GM12878 (cell line): ENCODE measurements around the gene RECQL5. TPM values are rescaled to one million over a fixed set of nuclear protein-coding genes. Genes with fewer than 3 reads are reported as not detected.

Source experiments
- BCL11A ChIP-seq: IDR thresholded peaks from 2 replicates; pipeline ENCODE4 v1.6.1; 2011; ENCODE audit warnings: low read depth, low read length
- BHLHE40 ChIP-seq, 2 experiments: fragments of 450-650 bp in 1 of 2; IDR thresholded peaks; 2 replicates each; pipeline ENCODE4 v1.6.1; 2011 to 2017; ENCODE audit warnings: low read depth in 2 of 2, borderline replicate concordance in 1 of 2, improper control_type of control experiment in 1 of 2, low read length in 1 of 2, mild to moderate bottlenecking in 1 of 2
- CHD4 ChIP-seq: fragments of 200-600 bp; sonication (generic); IDR thresholded peaks from 2 replicates; pipeline ENCODE4 v1.6.1; 2016; ENCODE audit warnings: mild to moderate bottlenecking
- GABPA ChIP-seq: IDR thresholded peaks from 2 replicates; pipeline ENCODE4 v1.6.1; 2014; ENCODE audit warnings: antibody characterized with exemption, low read depth, mild to moderate bottlenecking, inconsistent platforms
- HCFC1 ChIP-seq: fragments of 150-350 bp; IDR thresholded peaks from 2 replicates; pipeline ENCODE4 v1.6.1; 2014; ENCODE audit warnings: low read length
- HDAC2 ChIP-seq: fragments of 200-600 bp; sonication (generic); IDR thresholded peaks from 2 replicates; pipeline ENCODE4 v1.6.1; 2017
- LARP7 ChIP-seq: fragments of 450-650 bp; IDR thresholded peaks from 2 replicates; pipeline ENCODE4 v1.6.1; 2017; ENCODE audit warnings: mild to moderate bottlenecking
- MTA3 ChIP-seq: IDR thresholded peaks from 2 replicates; pipeline ENCODE4 v1.6.1; 2012; ENCODE audit warnings: low read length, inconsistent platforms, borderline replicate concordance
- NBN ChIP-seq: fragments of 450-650 bp; IDR thresholded peaks from 2 replicates; pipeline ENCODE4 v1.6.1; 2016
- NFXL1 ChIP-seq: fragments of 450-650 bp; IDR thresholded peaks from 2 replicates; pipeline ENCODE4 v1.6.1; 2017; ENCODE audit warnings: antibody characterized with exemption, mild to moderate bottlenecking, borderline replicate concordance
- NFYA ChIP-seq: IDR thresholded peaks from 2 replicates; pipeline ENCODE4 v1.6.1; 2011; ENCODE audit warnings: low read depth, mild to moderate bottlenecking, low read length, improper control_type of control experiment, borderline replicate concordance
- PAX8 ChIP-seq: fragments of 450-650 bp; IDR thresholded peaks from 2 replicates; pipeline ENCODE4 v1.6.1; 2017; ENCODE audit warnings: mild to moderate bottlenecking, moderate library complexity
- POLR2AphosphoS5 ChIP-seq: IDR thresholded peaks from 2 replicates; pipeline ENCODE4 v1.6.1; 2011; ENCODE audit warnings: mild to moderate bottlenecking, low read length, inconsistent platforms
- RCOR1 ChIP-seq: conservative IDR thresholded peaks from 2 replicates; pipeline ENCODE4 v1.6.1; 2012; ENCODE audit warnings: low read depth, low read length, improper control_type of control experiment
- RFX5 ChIP-seq: IDR thresholded peaks from 2 replicates; pipeline ENCODE4 v1.6.1; 2011; ENCODE audit warnings: low read depth, low read length, improper control_type of control experiment
- SMC3 ChIP-seq: IDR thresholded peaks from 2 replicates; pipeline ENCODE4 v1.6.1; 2011; ENCODE audit warnings: low read length, improper control_type of control experiment, borderline replicate concordance
- SREBF1 ChIP-seq: IDR thresholded peaks from 2 replicates; pipeline ENCODE4 v1.6.1; 2012; ENCODE audit warnings: mild to moderate bottlenecking, low read length
- STAT1 ChIP-seq: fragments of 450-650 bp; conservative IDR thresholded peaks from 2 replicates; pipeline ENCODE4 v1.6.1; 2014; ENCODE audit warnings: antibody characterized with exemption, mild to moderate bottlenecking
- SUZ12 ChIP-seq: fragments of 200-600 bp; sonication (generic); IDR thresholded peaks from one replicate; pipeline ENCODE4 v1.6.1; 2018; ENCODE audit warnings: antibody characterized with exemption, mild to moderate bottlenecking; ENCODE audit not compliant: unreplicated experiment
- TAF1 ChIP-seq: IDR thresholded peaks from 2 replicates; pipeline ENCODE4 v1.6.1; 2011; ENCODE audit warnings: mild to moderate bottlenecking, low read depth, low read length, borderline replicate concordance
- TCF3 ChIP-seq: IDR thresholded peaks from 2 replicates; pipeline ENCODE4 v1.6.1; 2012; ENCODE audit warnings: low read depth, mild to moderate bottlenecking, low read length, borderline replicate concordance; ENCODE audit not compliant: insufficient read depth
- WRNIP1 ChIP-seq: IDR thresholded peaks from 2 replicates; pipeline ENCODE4 v1.6.1; 2011; ENCODE audit warnings: low read depth, low read length, improper control_type of control experiment, borderline replicate concordance
- ZNF274 ChIP-seq: IDR thresholded peaks from one replicate; pipeline ENCODE4 v1.8.0; 2011; ENCODE audit not compliant: insufficient read length, insufficient read depth
- polyA plus RNA-seq, 11 experiments: library from polyadenylated mRNA; depleted of rRNA in 4 of 11; unstranded in 6 of 11; stranded (reverse) in 5 of 11; fragments of >200 nt; fragmentation: Nextera tagmentation in 4 of 11; fragmentation: Illumina TruSeq in 1 of 11; extraction: Ambion mirVana in 4 of 11; extraction: Trizol in 1 of 11; gene quantifications; 1 replicate in 1 of 11; 2 replicates in 10 of 11; pipeline versions ENCODE4 v1.2.1 to v1.2.3, GENCODE V29; 2011 to 2016; ENCODE audit warnings: inconsistent platforms in 2 of 11, missing spikeins in 2 of 11, low read depth in 1 of 11
- total RNA-seq, 4 experiments: library from RNA; depleted of rRNA in 3 of 4; stranded (reverse); fragments of >200 nt in 3 of 4; fragmentation: Illumina TruSeq in 1 of 4; extraction: Trizol in 1 of 4; gene quantifications; 2 replicates each; pipeline versions ENCODE4 v1.2.1 to v1.2.3, GENCODE V29; 2013 to 2021
- TF ChIP-seq, protein P1 (sequence below): IDR thresholded peaks from 2 replicates; pipeline ENCODE4 v1.6.1; 2012; ENCODE audit warnings: low read length, inconsistent platforms
- TF ChIP-seq, protein P2 (sequence below): fragments of 450-650 bp; IDR thresholded peaks from 2 replicates; pipeline ENCODE4 v1.6.1; 2014; ENCODE audit warnings: mild to moderate bottlenecking
- TF ChIP-seq, protein P3 (sequence below): fragments of 450-650 bp; IDR thresholded peaks from 2 replicates; pipeline ENCODE4 v1.6.1; 2018; ENCODE audit warnings: mild to moderate bottlenecking, low read depth, moderate library complexity; ENCODE audit not compliant: partially characterized antibody
- TF ChIP-seq, protein P4 (sequence below): IDR thresholded peaks from 2 replicates; pipeline ENCODE4 v1.6.1; 2011; ENCODE audit warnings: borderline replicate concordance, low read depth, mild to moderate bottlenecking, moderate library complexity, low read length; ENCODE audit not compliant: insufficient read depth, poor library complexity, severe bottlenecking

Gene RECQL5
- total and polyA plus RNA-seq, 10 of the 15 experiments (the other 5 are each of a cell fraction or from before 2014, with no cell fraction given): 3.6 to 30.6 (median 20.1) TPM

DNA sequence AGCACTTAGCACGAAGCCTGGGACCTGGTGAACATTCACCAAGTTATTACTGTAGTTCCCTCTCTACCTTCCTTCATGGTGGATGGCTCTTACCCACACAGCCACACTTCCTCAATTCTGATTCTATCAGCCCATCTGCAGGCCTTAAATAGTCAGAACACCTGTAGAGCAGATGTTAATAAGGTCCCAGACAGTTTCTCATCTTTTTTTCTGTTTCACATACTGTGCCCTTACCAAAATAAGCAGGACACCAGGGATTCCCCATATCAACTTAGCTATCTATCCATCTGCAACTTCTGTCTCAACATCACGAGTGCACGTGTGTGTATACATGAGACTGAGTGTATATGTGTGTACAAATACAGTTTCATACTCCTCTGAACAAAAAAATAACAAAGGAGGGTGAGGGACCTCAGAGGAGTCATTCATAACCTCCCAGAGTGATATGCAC is 2.8 kb downstream of the RECQL5 start (continued):
- TF ChIP-seq, protein P1, sequence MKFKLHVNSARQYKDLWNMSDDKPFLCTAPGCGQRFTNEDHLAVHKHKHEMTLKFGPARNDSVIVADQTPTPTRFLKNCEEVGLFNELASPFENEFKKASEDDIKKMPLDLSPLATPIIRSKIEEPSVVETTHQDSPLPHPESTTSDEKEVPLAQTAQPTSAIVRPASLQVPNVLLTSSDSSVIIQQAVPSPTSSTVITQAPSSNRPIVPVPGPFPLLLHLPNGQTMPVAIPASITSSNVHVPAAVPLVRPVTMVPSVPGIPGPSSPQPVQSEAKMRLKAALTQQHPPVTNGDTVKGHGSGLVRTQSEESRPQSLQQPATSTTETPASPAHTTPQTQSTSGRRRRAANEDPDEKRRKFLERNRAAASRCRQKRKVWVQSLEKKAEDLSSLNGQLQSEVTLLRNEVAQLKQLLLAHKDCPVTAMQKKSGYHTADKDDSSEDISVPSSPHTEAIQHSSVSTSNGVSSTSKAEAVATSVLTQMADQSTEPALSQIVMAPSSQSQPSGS: peak; percentile 77
- TF ChIP-seq PAX8: peak; percentile 90; the same call in 1 of the 2 replicates
- no peak for TF ChIP-seq TAF1
- TF ChIP-seq TCF3: peak; percentile 88; the same call in 1 of the 2 replicates
- no peak for TF ChIP-seq RFX5
- TF ChIP-seq HCFC1: no peak
- no peak for TF ChIP-seq RCOR1
- TF ChIP-seq POLR2AphosphoS5: no peak
- no peak for TF ChIP-seq SUZ12
- no peak for TF ChIP-seq SREBF1
- TF ChIP-seq, protein P2, sequence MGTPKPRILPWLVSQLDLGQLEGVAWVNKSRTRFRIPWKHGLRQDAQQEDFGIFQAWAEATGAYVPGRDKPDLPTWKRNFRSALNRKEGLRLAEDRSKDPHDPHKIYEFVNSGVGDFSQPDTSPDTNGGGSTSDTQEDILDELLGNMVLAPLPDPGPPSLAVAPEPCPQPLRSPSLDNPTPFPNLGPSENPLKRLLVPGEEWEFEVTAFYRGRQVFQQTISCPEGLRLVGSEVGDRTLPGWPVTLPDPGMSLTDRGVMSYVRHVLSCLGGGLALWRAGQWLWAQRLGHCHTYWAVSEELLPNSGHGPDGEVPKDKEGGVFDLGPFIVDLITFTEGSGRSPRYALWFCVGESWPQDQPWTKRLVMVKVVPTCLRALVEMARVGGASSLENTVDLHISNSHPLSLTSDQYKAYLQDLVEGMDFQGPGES: no peak
- TF ChIP-seq, protein P3, sequence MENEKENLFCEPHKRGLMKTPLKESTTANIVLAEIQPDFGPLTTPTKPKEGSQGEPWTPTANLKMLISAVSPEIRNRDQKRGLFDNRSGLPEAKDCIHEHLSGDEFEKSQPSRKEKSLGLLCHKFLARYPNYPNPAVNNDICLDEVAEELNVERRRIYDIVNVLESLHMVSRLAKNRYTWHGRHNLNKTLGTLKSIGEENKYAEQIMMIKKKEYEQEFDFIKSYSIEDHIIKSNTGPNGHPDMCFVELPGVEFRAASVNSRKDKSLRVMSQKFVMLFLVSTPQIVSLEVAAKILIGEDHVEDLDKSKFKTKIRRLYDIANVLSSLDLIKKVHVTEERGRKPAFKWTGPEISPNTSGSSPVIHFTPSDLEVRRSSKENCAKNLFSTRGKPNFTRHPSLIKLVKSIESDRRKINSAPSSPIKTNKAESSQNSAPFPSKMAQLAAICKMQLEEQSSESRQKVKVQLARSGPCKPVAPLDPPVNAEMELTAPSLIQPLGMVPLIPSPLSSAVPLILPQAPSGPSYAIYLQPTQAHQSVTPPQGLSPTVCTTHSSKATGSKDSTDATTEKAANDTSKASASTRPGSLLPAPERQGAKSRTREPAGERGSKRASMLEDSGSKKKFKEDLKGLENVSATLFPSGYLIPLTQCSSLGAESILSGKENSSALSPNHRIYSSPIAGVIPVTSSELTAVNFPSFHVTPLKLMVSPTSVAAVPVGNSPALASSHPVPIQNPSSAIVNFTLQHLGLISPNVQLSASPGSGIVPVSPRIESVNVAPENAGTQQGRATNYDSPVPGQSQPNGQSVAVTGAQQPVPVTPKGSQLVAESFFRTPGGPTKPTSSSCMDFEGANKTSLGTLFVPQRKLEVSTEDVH: no peak
- TF ChIP-seq HDAC2: no peak
- peak; percentile 91 to 95 for TF ChIP-seq BHLHE40 (IDR thresholded peaks at IDR 0.05; ENCODE audit: borderline replicate concordance in 1 of 2, low read depth in 2 of 2, low read length in 1 of 2)
- TF ChIP-seq NBN: peak; percentile 65; the same call in 1 of the 2 replicates
- TF ChIP-seq NFYA: no peak
- no peak for TF ChIP-seq LARP7
- TF ChIP-seq MTA3: peak; percentile 95; the same call in 1 of the 2 replicates
- TF ChIP-seq NFXL1: no peak
- peak; percentile 56; the same call in 1 of the 2 replicates for TF ChIP-seq BCL11A
- no peak for TF ChIP-seq SMC3
- TF ChIP-seq ZNF274: no peak
- TF ChIP-seq WRNIP1: no peak
- TF ChIP-seq STAT1: no peak
- TF ChIP-seq, protein P4, sequence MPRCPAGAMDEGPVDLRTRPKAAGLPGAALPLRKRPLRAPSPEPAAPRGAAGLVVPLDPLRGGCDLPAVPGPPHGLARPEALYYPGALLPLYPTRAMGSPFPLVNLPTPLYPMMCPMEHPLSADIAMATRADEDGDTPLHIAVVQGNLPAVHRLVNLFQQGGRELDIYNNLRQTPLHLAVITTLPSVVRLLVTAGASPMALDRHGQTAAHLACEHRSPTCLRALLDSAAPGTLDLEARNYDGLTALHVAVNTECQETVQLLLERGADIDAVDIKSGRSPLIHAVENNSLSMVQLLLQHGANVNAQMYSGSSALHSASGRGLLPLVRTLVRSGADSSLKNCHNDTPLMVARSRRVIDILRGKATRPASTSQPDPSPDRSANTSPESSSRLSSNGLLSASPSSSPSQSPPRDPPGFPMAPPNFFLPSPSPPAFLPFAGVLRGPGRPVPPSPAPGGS: peak; percentile 49
- no peak for TF ChIP-seq CHD4
- TF ChIP-seq GABPA: peak; percentile 55
